ENCODE measurements around the gene TMEM141. TPM values are rescaled to one million over a fixed set of nuclear protein-coding genes. Genes with fewer than 3 reads are reported as not detected.

TMEM141 gene
- total and polyA plus RNA-seq, 2 of the 8 experiments (the other 6 are each of a cell fraction or from before 2014, with no cell fraction given), result 51.1 to 137 TPM

GRCh38 chr9:136808075-136808805, 17.1 kb downstream of the TMEM141 start:
- Histone ChIP-seq H2BK5ac (ENCODE audit: low read depth, low read length) (no peak overlapping the region), H2BK120ac (replicated peaks; ENCODE audit: low read depth, low read length) (no peak overlapping the region), H3K23me2 (ENCODE audit: low read depth, low read length) (peaks cover 9% of the 10 kb centered on the region; the same call in 1 of the 2 replicates), H3K4me2 (ENCODE audit: insufficient read depth in 1 of 2, low read depth in 2 of 2, low read length in 2 of 2) (peak overlapping the region; percentile 68 to 84), H4K8ac (ENCODE audit: extremely low read depth, insufficient read depth, low read length) (peak overlapping the region; percentile 83), H3K4me1 (replicated peaks in 1 of 4; ENCODE audit: control insufficient read depth in 3 of 4, insufficient read depth in 4 of 4, low read length in 3 of 4) (peaks cover 0 to 10% (median 7%) of the 10 kb centered on the region in 4 experiments; a peak in 6 of 7 replicates), H3K4ac (replicated peaks; ENCODE audit: insufficient read length, low read depth, low read length) (no peak overlapping the region), H2BK15ac (ENCODE audit: low read length) (no peak overlapping the region), H2BK12ac (ENCODE audit: low read depth, low read length) (no peak overlapping the region), H4K91ac (replicated peaks; ENCODE audit: insufficient read length, low read length) (no peak overlapping the region), H3K79me1 (ENCODE audit: low read depth, low read length) (peaks cover 4% of the 10 kb centered on the region), H3K27ac (ENCODE audit: low read depth, low read length) (peak overlapping the region; percentile 86; the same call in 1 of the 2 replicates), H3K36me3 (ENCODE audit: control insufficient read depth in 2 of 4, insufficient read depth in 4 of 4, low read length in 3 of 4) (peaks cover 2 to 16% (median 7%) of the 10 kb centered on the region in 4 experiments; a peak in 6 of 8 replicates), H3K79me2 (ENCODE audit: control insufficient read depth in 1 of 2, insufficient read depth in 2 of 2, low read length in 2 of 2) (peaks cover 5 to 41% of the 10 kb centered on the region in 2 experiments), H3K4me3 (ENCODE audit: extremely low read depth in 1 of 4, insufficient read depth in 2 of 4, low read depth in 3 of 4, low read length in 4 of 4) (peak overlapping the region; percentile 88 to 100 (median 94)), H4K20me1 (replicated peaks in 1 of 2; ENCODE audit: control insufficient read depth in 1 of 2, insufficient read depth in 2 of 2, low read length in 2 of 2) (peaks cover 7 to 17% of the 10 kb centered on the region in 2 experiments), H2AFZ (ENCODE audit: low read length) (no peak overlapping the region), H2BK20ac (ENCODE audit: low read length) (no peak overlapping the region), H3K9me3 (ENCODE audit: insufficient read depth in 2 of 2, low read depth in 1 of 2, low read length in 1 of 2) (no peaks in the 10 kb centered on the region), H2AK5ac (ENCODE audit: low read depth, low read length) (no peak overlapping the region), H3K23ac (ENCODE audit: insufficient read length) (no peak overlapping the region), H3K14ac (ENCODE audit: insufficient read length) (no peak overlapping the region), H3K56ac (replicated peaks; ENCODE audit: insufficient read length, low read depth, low read length) (peak overlapping the region; percentile 82), H3K27me3 (replicated peaks in 1 of 4; ENCODE audit: control insufficient read depth in 3 of 4, extremely low read depth in 1 of 4, insufficient read depth in 3 of 4, low read length in 3 of 4) (peaks cover 0 to 16% (median 6%) of the 10 kb centered on the region in 4 experiments; a peak in 2 of 7 replicates), H3K18ac (ENCODE audit: extremely low read depth, low read length) (peak overlapping the region; percentile 78; the same call in 1 of the 2 replicates), H4K5ac (ENCODE audit: insufficient read length, low read depth, low read length) (peak overlapping the region; percentile 79), H3K9ac (replicated peaks in 1 of 4; ENCODE audit: extremely low read depth in 1 of 4, low read depth in 3 of 4, low read length in 3 of 4) (peak overlapping the region; percentile 78 to 92 (median 88))
- 1% methylated on average over 68 of the region's 93 CpGs; no CpG with 5 or more reads in 1 of the 2 experiments for WGBS, 2 experiments (ENCODE audit: extremely low coverage in 1 of 2, insufficient coverage in 1 of 2, insufficient read length in 1 of 2, insufficient replicate concordance in 2 of 2, low coverage in 1 of 2, low lambda C conversion rate in 2 of 2, missing lambda C conversion rate in 1 of 2)
- ChIA-PET CTCF (ENCODE audit: partially characterized antibody) (interaction anchor here (0.9 to 3.3 kb wide), 6 partner anchors 12 to 238 kb away, joined by 3 to 16 read pairs (median 4); no protein-coding TSS in a partner anchor), POLR2A (ENCODE audit: partially characterized antibody) (interaction anchor here (0.8 to 7.8 kb wide), 14 partner anchors 8 to 266 kb away, joined by 3 to 96 read pairs (median 4); partner anchors contain the start of gene AJM1)
- no peak for FAIRE-seq
- peak in 1 of 2 experiments; percentile 64 for DNase-seq (ENCODE audit: low read depth in 1 of 2, low spot score in 2 of 2)
- TF ChIP-seq E2F6 (IDR thresholded peaks at IDR 0.05) (0 out of 2 replicates have a peak, but pooled peaks have one; percentile 11), BACH1 (IDR thresholded peaks at IDR 0.05; ENCODE audit: low read length) (no peak), RBBP5 (IDR thresholded peaks at IDR 0.05; ENCODE audit: borderline replicate concordance, low read depth, low read length) (0 out of 2 replicates have a peak, but pooled peaks have one; percentile 53), PHF8 (conservative IDR thresholded peaks at IDR 0.05; ENCODE audit: low read depth, low read length) (peak; percentile 54), KDM4A (IDR thresholded peaks at IDR 0.05; ENCODE audit: low read depth, low read length, severe bottlenecking) (no peak), EP300 (IDR thresholded peaks at IDR 0.05; ENCODE audit: borderline replicate concordance in 1 of 2, low read depth in 2 of 2, low read length in 2 of 2) (no peak), TAF1 (IDR thresholded peaks at IDR 0.05; ENCODE audit: low read depth, low read length) (0 out of 2 replicates have a peak, but pooled peaks have one; percentile 48), SIRT6 (IDR thresholded peaks at IDR 0.05; ENCODE audit: low read length) (no peak), BCL11A (IDR thresholded peaks at IDR 0.05; ENCODE audit: low read depth in 2 of 2, low read length in 2 of 2) (no peak)

Measured in H1 (cell line).